K562 (cell line): ENCODE data around the gene HMOX1. TPM values are rescaled to one million over a fixed set of nuclear protein-coding genes. Genes with fewer than 3 reads are reported as not detected.

Experiments
- ATAC-seq: fragments of 200-7000 bp; cut with Tn5 transposase; 3 replicates; pipeline ENCODE4 v1.9.1; 2020; ENCODE audit warnings: moderate library complexity
- BruUV-seq: library from RNA; stranded (reverse); fragments of 400-500 nt; replicated peaks from 2 replicates; lab custom pipeline; 2021; lab: Mats Ljungman, UMichigan
- CTCF ChIA-PET: fragments of 300-600 bp; formaldehyde crosslinking; extraction: SDS; loops from one replicate; lab custom pipeline; 2021; ENCODE audit warnings: low intra/inter-chr PET ratio; lab: Yijun Ruan, JAX
- POLR2A ChIA-PET: fragments of 300-600, 350-650 bp; sonication (Branson Sonifier 250); formaldehyde crosslinking; extraction: SDS; loops from one replicate; lab custom pipeline; 2021; ENCODE audit warnings: antibody characterized with exemption, inconsistent platforms; lab: Yijun Ruan, JAX
- DNase-seq, 4 experiments: peaks; one replicate each; pipeline versions ENCODE4 v3.0.0 to v3.0.0-alpha.2; 2011 to 2018; ENCODE audit warnings: low spot score in 3 of 4, mixed read lengths in 3 of 4; ENCODE audit errors: extremely low read depth in 1 of 4
- FAIRE-seq: peaks from 2 replicates; lab custom pipeline; 2011; peaks lifted over from hg19 to GRCh38; lab: Jason Lieb, UNC
- H2AFZ ChIP-seq: 2 replicates; pipeline ENCODE4 v1.6.0; 2011; ENCODE audit warnings: low read depth, low read length, control low read depth, inconsistent platforms
- H3K27ac ChIP-seq: fragments of 200-600 bp; 3 replicates; pipeline ENCODE4 v1.8.0; 2011; ENCODE audit warnings: low read depth, mild to moderate bottlenecking, control low read depth, inconsistent platforms, low read length, moderate library complexity, mixed read lengths; ENCODE audit errors: extremely low read depth
- H3K27me3 ChIP-seq, 2 experiments: fragments of 300-600 bp in 1 of 2; 2 replicates in 1 of 2; 3 replicates in 1 of 2; pipeline versions ENCODE4 v1.6.0 to v1.8.0; 2011; ENCODE audit warnings: inconsistent platforms in 2 of 2, low read length in 2 of 2, mild to moderate bottlenecking in 1 of 2, mixed read lengths in 1 of 2, moderate library complexity in 1 of 2; ENCODE audit not compliant: control insufficient read depth in 2 of 2, insufficient read depth in 2 of 2
- H3K36me3 ChIP-seq: fragments of 300-600 bp; 3 replicates; pipeline ENCODE4 v1.8.0; 2011; ENCODE audit warnings: mild to moderate bottlenecking, low read length, inconsistent platforms; ENCODE audit not compliant: control insufficient read depth, insufficient read depth
- H3K4me1 ChIP-seq, 2 experiments: fragments of 200-600 bp in 1 of 2; replicated peaks in 1 of 2; 2 replicates in 1 of 2; 3 replicates in 1 of 2; pipeline versions ENCODE4 v1.5.1 to v1.8.0; 2011; ENCODE audit warnings: inconsistent platforms in 2 of 2, low read length in 2 of 2, mild to moderate bottlenecking in 1 of 2, mixed read lengths in 1 of 2, moderate library complexity in 1 of 2; ENCODE audit not compliant: control insufficient read depth in 2 of 2, insufficient read depth in 2 of 2
- H3K4me2 ChIP-seq: 2 replicates; pipeline ENCODE4 v1.6.1; 2011; ENCODE audit warnings: low read length, control low read depth, inconsistent platforms, mixed read lengths; ENCODE audit not compliant: insufficient read depth
- H3K4me3 ChIP-seq: fragments of 200-600 bp; sonication (generic), shearing (Covaris generic); 2 replicates; pipeline ENCODE4 v1.5.1; 2016; ENCODE audit warnings: control low read depth, inconsistent platforms
- H3K79me2 ChIP-seq: fragments of 200-600 bp; 3 replicates; pipeline ENCODE4 v1.8.0; 2011; ENCODE audit warnings: low read length, inconsistent platforms; ENCODE audit not compliant: control insufficient read depth, insufficient read depth
- H3K9ac ChIP-seq, 2 experiments: 2 replicates each; pipeline versions ENCODE4 v1.6.0 to v1.6.1; 2011; ENCODE audit warnings: low read depth in 2 of 2, low read length in 2 of 2, control low read depth in 1 of 2, inconsistent platforms in 1 of 2, mild to moderate bottlenecking in 1 of 2, mixed read lengths in 1 of 2; ENCODE audit not compliant: insufficient read depth in 1 of 2
- H3K9me1 ChIP-seq: one replicate; pipeline ENCODE4 v1.6.0; 2011; ENCODE audit warnings: inconsistent platforms, mild to moderate bottlenecking, low read length, moderate library complexity; ENCODE audit not compliant: control insufficient read depth, insufficient read depth
- H3K9me3 ChIP-seq: replicated peaks from 2 replicates; pipeline ENCODE4 v1.5.1; 2011; ENCODE audit warnings: low read depth, low read length, inconsistent platforms; ENCODE audit not compliant: control insufficient read depth, insufficient read depth
- H4K20me1 ChIP-seq: replicated peaks from 2 replicates; pipeline ENCODE4 v1.6.1; 2011; ENCODE audit warnings: low read length, inconsistent platforms, mixed read lengths; ENCODE audit not compliant: control insufficient read depth, insufficient read depth
- BRD4 ChIP-seq: fragments of 200-600 bp; sonication (generic); IDR thresholded peaks from 2 replicates; pipeline ENCODE4 v1.6.1; 2017; ENCODE audit warnings: inconsistent platforms
- FOXP1 ChIP-seq: sonication (generic); formaldehyde crosslinking; IDR thresholded peaks from 2 replicates; pipeline ENCODE4 v1.8.0; 2022; ENCODE audit warnings: mild to moderate bottlenecking, missing genetic modification reagents
- GATAD2B ChIP-seq: fragments of 450-650 bp; IDR thresholded peaks from 2 replicates; pipeline ENCODE4 v1.6.1; 2017; ENCODE audit warnings: mild to moderate bottlenecking, borderline replicate concordance
- HIVEP1 ChIP-seq: fragments of 250-450 bp; sonication (Bioruptor Pico); IDR thresholded peaks from 2 replicates; pipeline ENCODE4 v1.4.0; 2020; ENCODE audit warnings: mild to moderate bottlenecking
- HMGN3 ChIP-seq: IDR thresholded peaks from 2 replicates; pipeline ENCODE4 v1.6.1; 2011; ENCODE audit warnings: borderline replicate concordance, low read depth, mild to moderate bottlenecking, mixed read lengths, low read length; ENCODE audit not compliant: insufficient read length; ENCODE audit errors: extremely low read depth
- HNRNPK ChIP-seq: fragments of 200-400 bp; formaldehyde crosslinking; IDR thresholded peaks from one replicate; pipeline ENCODE4 v1.6.1; 2018; ENCODE audit warnings: mild to moderate bottlenecking, low read depth, low read length; ENCODE audit not compliant: poor library complexity, severe bottlenecking
- KDM5B ChIP-seq: fragments of 200-600 bp; sonication (generic); IDR thresholded peaks from 2 replicates; pipeline ENCODE4 v1.6.1; 2012; ENCODE audit warnings: low read depth, mild to moderate bottlenecking, moderate library complexity, low read length, control low read depth, inconsistent platforms; ENCODE audit not compliant: insufficient replicate concordance
- MIER1 ChIP-seq: fragments of 450-650 bp; IDR thresholded peaks from 2 replicates; pipeline ENCODE4 v1.6.1; 2016; ENCODE audit warnings: antibody characterized with exemption, mild to moderate bottlenecking, low read depth
- NUFIP1 ChIP-seq: fragments of 450-650 bp; IDR thresholded peaks from 2 replicates; pipeline ENCODE4 v1.6.1; 2018; ENCODE audit not compliant: partially characterized antibody
- PHF21A ChIP-seq: fragments of 450-650 bp; IDR thresholded peaks from 2 replicates; pipeline ENCODE4 v1.6.1; 2017; ENCODE audit warnings: low read depth, borderline replicate concordance
- TCFL5 ChIP-seq: fragments of 250-450 bp; sonication (Bioruptor Pico); conservative IDR thresholded peaks from 2 replicates; pipeline ENCODE4 v1.6.1; 2021; ENCODE audit warnings: mild to moderate bottlenecking, moderate library complexity, matching md5 sums
- TFAP4 ChIP-seq: sonication (generic); formaldehyde crosslinking; IDR thresholded peaks from 2 replicates; pipeline ENCODE4 v1.8.0; 2022; ENCODE audit warnings: missing genetic modification reagents, mild to moderate bottlenecking, moderate library complexity, borderline replicate concordance
- ZBTB11 ChIP-seq, 3 experiments: fragments of 200-800 bp in 1 of 3; fragments of 250-450 bp in 1 of 3; fragments of 450-650 bp in 1 of 3; sonication (Bioruptor Pico) in 1 of 3; sonication (Bioruptor generic) in 1 of 3; formaldehyde crosslinking in 1 of 3; IDR thresholded peaks; 2 replicates each; pipeline versions ENCODE4 v1.6.1 to v1.8.0; 2016 to 2022; ENCODE audit warnings: mild to moderate bottlenecking in 2 of 3, missing genetic modification characterization in 2 of 3, missing compliant biosample characterization in 1 of 3, moderate library complexity in 1 of 3
- ZFPM2 ChIP-seq: fragments of 250-450 bp; sonication (Bioruptor Pico); IDR thresholded peaks from 2 replicates; pipeline ENCODE4 v1.5.1; 2022; ENCODE audit warnings: mild to moderate bottlenecking
- ZNF212 ChIP-seq: fragments of 450-650 bp; formaldehyde crosslinking; IDR thresholded peaks from 2 replicates; pipeline ENCODE4 v1.4.0; 2020; ENCODE audit warnings: mild to moderate bottlenecking
- ZNF24 ChIP-seq: fragments of 450-650 bp; IDR thresholded peaks from 2 replicates; pipeline ENCODE4 v1.6.1; 2016
- ZNF3 ChIP-seq: fragments of 250-450 bp; sonication (Bioruptor Pico); IDR thresholded peaks from 2 replicates; pipeline ENCODE4 v1.5.0; 2021; ENCODE audit warnings: mild to moderate bottlenecking, moderate library complexity
- ZNF57 ChIP-seq: fragments of 450-650 bp; formaldehyde crosslinking; IDR thresholded peaks from 2 replicates; pipeline ENCODE4 v1.4.0; 2020; ENCODE audit warnings: mild to moderate bottlenecking, moderate library complexity
- WGBS: fragments of 100-300 bp; shearing (Covaris generic); methylation state at CpG from one replicate; pipeline ENCODE4 v1.1.6; 2016; ENCODE audit warnings: low coverage, mixed read lengths; ENCODE audit not compliant: insufficient coverage; ENCODE audit errors: missing lambda C conversion rate; 5-methylcytosine and 5-hydroxymethylcytosine counted together
- in situ Hi-C: fragments of 300-500 bp; cut with MboI; formaldehyde crosslinking; loops from 4 replicates; pipeline ENCODE4 v1.15.0; 2018; ENCODE audit warnings: inconsistent platforms, mixed read lengths
- intact Hi-C: fragments of 100-400 bp; cut with micrococcal nuclease; formaldehyde crosslinking; loops from 2 replicates; pipeline ENCODE4 v1.14.2; 2022
- polyA plus RNA-seq, 8 experiments: library from polyadenylated mRNA; depleted of rRNA in 4 of 8; stranded (reverse) in 5 of 8; unstranded in 3 of 8; fragments of >200 nt; fragmentation: Nextera tagmentation in 2 of 8; fragmentation: Illumina TruSeq in 1 of 8; extraction: Ambion mirVana in 2 of 8; extraction: Trizol in 1 of 8; gene quantifications; 2 replicates each; pipeline versions ENCODE4 v1.2.1 to v1.2.3, GENCODE V29; 2011 to 2014; ENCODE audit warnings: inconsistent platforms in 1 of 8, missing spikeins in 1 of 8
- total RNA-seq, 7 experiments: library from RNA; depleted of rRNA in 6 of 7; stranded (reverse); fragments of >200 nt in 6 of 7; fragmentation: Illumina TruSeq in 2 of 7; extraction: Trizol in 2 of 7; gene quantifications; 2 replicates each; pipeline versions ENCODE4 v1.2.1 to v1.2.3, GENCODE V29; 2011 to 2021; ENCODE audit warnings: low replicate concordance in 1 of 7

The HMOX1 gene
- total and polyA plus RNA-seq, 9 of the 15 experiments (the other 6 are each of a cell fraction or from before 2014, with no cell fraction given), result not detected

GRCh38 chr22:35361001-35361558, 19.8 kb upstream of the HMOX1 start:
- CTCF ChIA-PET, result interaction anchor here (0.6 kb wide), 1 partner anchor 25 kb away, joined by 3 read pairs; no protein-coding TSS in a partner anchor
- BruUV-seq, result no TSS peak
- no peaks in the 10 kb centered on the region for H4K20me1 ChIP-seq
- TF ChIP-seq ZNF24 (no peak), HIVEP1 (CRISPR knock-in tag) (no peak), TFAP4 (CRISPR knock-in tag) (no peak), NUFIP1 (no peak), MIER1 (no peak), TCFL5 (CRISPR knock-in tag) (no peak), ZFPM2 (CRISPR knock-in tag) (no peak), BRD4 (no peak), ZBTB11 (CRISPR knock-in tag; IDR thresholded peaks at IDR 0.05) (no peak), KDM5B (no peak), GATAD2B (no peak), HNRNPK (no peak), ZNF212 (no peak), FOXP1 (CRISPR knock-in tag) (no peak), HMGN3 (no peak), ZNF57 (CRISPR knock-in tag) (no peak), ZNF3 (no peak), PHF21A (no peak)
- TF ChIP-seq, all 486 proteins: peak for 0
- H3K9me1 ChIP-seq, result no peaks in the 10 kb centered on the region
- 17% methylated on average over 6 of the region's 6 CpGs for WGBS
- no peak for ATAC-seq
- H3K27ac ChIP-seq, result no peak overlapping the region
- H3K9me3 ChIP-seq, result no peaks in the 10 kb centered on the region
- H2AFZ ChIP-seq, result no peak overlapping the region
- no peaks in the 10 kb centered on the region for H3K27me3 ChIP-seq
- POLR2A ChIA-PET, result interaction anchor here (1.4 kb wide), 1 partner anchor 10 kb away, joined by 4 read pairs; no protein-coding TSS in a partner anchor
- H3K9ac ChIP-seq, result no peak overlapping the region
- no peak for DNase-seq
- no peak overlapping the region for H3K4me2 ChIP-seq
- intact Hi-C loops (no loop called here), in situ Hi-C loops (no loop called here)
- no peaks in the 10 kb centered on the region; a peak in 3 of 5 replicates for H3K4me1 ChIP-seq
- H3K79me2 ChIP-seq, result no peaks in the 10 kb centered on the region
- no peak for FAIRE-seq
- H3K36me3 ChIP-seq, result no peaks in the 10 kb centered on the region
- H3K4me3 ChIP-seq, result no peak overlapping the region
